HepG2 (cell line): Measurements from ENCODE around the gene EEPD1. TPM values are rescaled to one million over a fixed set of nuclear protein-coding genes. Genes with fewer than 3 reads are reported as not detected.

Experiments
- BCL6 ChIP-seq: IDR thresholded peaks from 2 replicates; pipeline ENCODE4 v1.6.1; 2016; ENCODE audit warnings: missing genetic modification reagents, missing compliant biosample characterization
- CAMTA2 ChIP-seq: sonication (generic); formaldehyde crosslinking; IDR thresholded peaks from 2 replicates; pipeline ENCODE4 v1.4.0; 2020; ENCODE audit warnings: mild to moderate bottlenecking, missing genetic modification reagents, borderline replicate concordance
- EED ChIP-seq: sonication (generic); formaldehyde crosslinking; IDR thresholded peaks from 2 replicates; pipeline ENCODE4 v1.5.0; 2020; ENCODE audit warnings: mild to moderate bottlenecking, missing genetic modification reagents
- GZF1 ChIP-seq: sonication (generic); formaldehyde crosslinking; IDR thresholded peaks from 2 replicates; pipeline ENCODE4 v1.5.1; 2020; ENCODE audit warnings: mild to moderate bottlenecking, missing genetic modification reagents
- HDAC6 ChIP-seq: fragments of 200-600 bp; sonication (generic); IDR thresholded peaks from 2 replicates; pipeline ENCODE4 v1.7.0; 2017; ENCODE audit warnings: mild to moderate bottlenecking, antibody characterized with exemption, low read length, low read depth
- ISX ChIP-seq: sonication (generic); formaldehyde crosslinking; conservative IDR thresholded peaks from 2 replicates; pipeline ENCODE4 v1.5.0; 2020; ENCODE audit warnings: missing genetic modification reagents
- MAFG ChIP-seq: sonication (generic); formaldehyde crosslinking; IDR thresholded peaks from 2 replicates; pipeline ENCODE4 v1.5.1; 2020; ENCODE audit warnings: mild to moderate bottlenecking, missing genetic modification reagents
- SMAD1 ChIP-seq: sonication (generic); formaldehyde crosslinking; IDR thresholded peaks from 2 replicates; pipeline ENCODE4 v1.4.0; 2020; ENCODE audit warnings: missing genetic modification reagents, low read depth, mild to moderate bottlenecking, borderline replicate concordance
- TAF1 ChIP-seq: sonication (generic); formaldehyde crosslinking; IDR thresholded peaks from 2 replicates; pipeline ENCODE4 v1.4.0; 2020; ENCODE audit warnings: missing genetic modification reagents
- TEAD2 ChIP-seq: sonication (generic); formaldehyde crosslinking; IDR thresholded peaks from 2 replicates; pipeline ENCODE4 v1.9.0; 2021; ENCODE audit warnings: missing genetic modification reagents
- ZFAT ChIP-seq: sonication (generic); formaldehyde crosslinking; conservative IDR thresholded peaks from 2 replicates; pipeline ENCODE4 v1.8.1; 2023; ENCODE audit warnings: missing genetic modification reagents, inconsistent platforms
- ZNF121 ChIP-seq: sonication (generic); formaldehyde crosslinking; IDR thresholded peaks from 2 replicates; pipeline ENCODE4 v1.5.0; 2020; ENCODE audit warnings: mild to moderate bottlenecking, missing genetic modification reagents
- ZNF234 ChIP-seq: sonication (generic); formaldehyde crosslinking; conservative IDR thresholded peaks from 2 replicates; pipeline ENCODE4 v1.5.1; 2020; ENCODE audit warnings: mild to moderate bottlenecking, missing genetic modification reagents
- ZNF251 ChIP-seq: sonication (generic); formaldehyde crosslinking; IDR thresholded peaks from 2 replicates; pipeline ENCODE4 v1.9.0; 2021; ENCODE audit warnings: mild to moderate bottlenecking, missing genetic modification reagents
- ZNF296 ChIP-seq: sonication (generic); formaldehyde crosslinking; conservative IDR thresholded peaks from 2 replicates; pipeline ENCODE4 v1.5.0; 2020; ENCODE audit warnings: mild to moderate bottlenecking, missing genetic modification reagents
- ZNF652 ChIP-seq: IDR thresholded peaks from 2 replicates; pipeline ENCODE4 v1.6.1; 2016; ENCODE audit warnings: low read depth, borderline replicate concordance
- ZNF660 ChIP-seq: sonication (generic); formaldehyde crosslinking; IDR thresholded peaks from 2 replicates; pipeline ENCODE4 v1.5.1; 2020; ENCODE audit warnings: mild to moderate bottlenecking, low read depth, missing genetic modification reagents, borderline replicate concordance
- ZNF674 ChIP-seq: sonication (generic); formaldehyde crosslinking; IDR thresholded peaks from 2 replicates; pipeline ENCODE4 v1.5.0; 2020; ENCODE audit warnings: low read depth, mild to moderate bottlenecking, missing genetic modification reagents
- polyA plus RNA-seq, 8 experiments: library from polyadenylated mRNA; depleted of rRNA in 3 of 8; stranded (reverse) in 7 of 8; unstranded in 1 of 8; fragments of >200 nt; fragmentation: Illumina TruSeq in 4 of 8; extraction: Trizol in 4 of 8; gene quantifications; 2 replicates each; pipeline versions ENCODE4 v1.2.1 to v1.2.3, GENCODE V29; 2011 to 2016; ENCODE audit warnings: low read depth in 4 of 8, missing spikeins in 1 of 8, mixed read lengths in 1 of 8; ENCODE audit not compliant: insufficient read depth in 1 of 8
- total RNA-seq, 5 experiments: library from RNA; depleted of rRNA; stranded (reverse); fragments of >200 nt; fragmentation: Illumina TruSeq; extraction: Trizol; gene quantifications; 2 replicates each; pipeline ENCODE4 v1.2.3, GENCODE V29; 2016; ENCODE audit warnings: low read depth in 1 of 5
- TF ChIP-seq, protein P1 (sequence below): sonication (generic); formaldehyde crosslinking; IDR thresholded peaks from 2 replicates; pipeline ENCODE4 v1.5.1; 2020; ENCODE audit warnings: missing genetic modification reagents, mild to moderate bottlenecking, borderline replicate concordance
- TF ChIP-seq, protein P2 (sequence below): sonication (generic); formaldehyde crosslinking; IDR thresholded peaks from 2 replicates; pipeline ENCODE4 v1.4.0; 2020; ENCODE audit warnings: missing genetic modification reagents, mild to moderate bottlenecking, borderline replicate concordance
- TF ChIP-seq, protein P3 (sequence below): IDR thresholded peaks from 2 replicates; pipeline ENCODE4 v1.6.1; 2016; ENCODE audit warnings: missing compliant biosample characterization, missing genetic modification reagents, borderline replicate concordance
- TF ChIP-seq, protein P4 (sequence below): sonication (generic); formaldehyde crosslinking; IDR thresholded peaks from 2 replicates; pipeline ENCODE4 v1.4.0; 2020; ENCODE audit warnings: missing genetic modification reagents
- TF ChIP-seq, protein P5 (sequence below): sonication (generic); formaldehyde crosslinking; IDR thresholded peaks from 2 replicates; pipeline ENCODE4; 2020; ENCODE audit warnings: missing genetic modification reagents, mild to moderate bottlenecking, borderline replicate concordance

EEPD1 gene
- total and polyA plus RNA-seq, 2 of the 13 experiments (the other 11 are each of a cell fraction or from before 2014, with no cell fraction given): 10.1 to 16.4 TPM

DNA sequence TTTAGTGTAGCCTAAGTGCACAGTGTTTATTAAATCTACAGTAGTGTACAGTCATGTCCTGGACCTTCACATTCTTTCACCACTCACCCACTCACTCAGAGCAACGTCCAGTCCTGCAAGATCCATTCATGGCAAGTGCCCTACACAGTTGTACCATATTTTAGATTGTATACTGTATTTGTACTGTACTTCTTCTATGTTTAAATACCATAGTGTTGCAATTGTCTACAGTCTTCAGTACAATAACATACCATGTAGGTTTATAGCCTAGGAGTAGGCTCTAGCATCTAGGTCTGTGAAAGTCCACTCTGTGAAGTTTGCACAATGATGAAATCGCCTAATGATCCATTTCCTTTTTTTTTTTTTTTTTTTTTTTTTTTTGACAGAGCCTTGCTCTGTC, 12.0 kb downstream of the EEPD1 start (continued):
- TF ChIP-seq TAF1 (no peak), ZNF296 (no peak), TEAD2 (CRISPR knock-in tag) (no peak), HDAC6 (no peak), ZFAT (CRISPR knock-in tag) (no peak), ZNF660 (CRISPR knock-in tag) (no peak), ZNF674 (no peak), ZNF121 (peak; percentile 55; the same call in 1 of the 2 replicates), ZNF652 (CRISPR knock-in tag) (no peak), MAFG (CRISPR knock-in tag) (no peak), ZNF234 (CRISPR knock-in tag) (no peak), SMAD1 (CRISPR knock-in tag) (no peak), ISX (no peak), CAMTA2 (CRISPR knock-in tag) (no peak), ZNF251 (CRISPR knock-in tag) (no peak), GZF1 (no peak), BCL6 (CRISPR knock-in tag) (peak; percentile 83), EED (CRISPR knock-in tag) (no peak)
- TF ChIP-seq, protein P1, sequence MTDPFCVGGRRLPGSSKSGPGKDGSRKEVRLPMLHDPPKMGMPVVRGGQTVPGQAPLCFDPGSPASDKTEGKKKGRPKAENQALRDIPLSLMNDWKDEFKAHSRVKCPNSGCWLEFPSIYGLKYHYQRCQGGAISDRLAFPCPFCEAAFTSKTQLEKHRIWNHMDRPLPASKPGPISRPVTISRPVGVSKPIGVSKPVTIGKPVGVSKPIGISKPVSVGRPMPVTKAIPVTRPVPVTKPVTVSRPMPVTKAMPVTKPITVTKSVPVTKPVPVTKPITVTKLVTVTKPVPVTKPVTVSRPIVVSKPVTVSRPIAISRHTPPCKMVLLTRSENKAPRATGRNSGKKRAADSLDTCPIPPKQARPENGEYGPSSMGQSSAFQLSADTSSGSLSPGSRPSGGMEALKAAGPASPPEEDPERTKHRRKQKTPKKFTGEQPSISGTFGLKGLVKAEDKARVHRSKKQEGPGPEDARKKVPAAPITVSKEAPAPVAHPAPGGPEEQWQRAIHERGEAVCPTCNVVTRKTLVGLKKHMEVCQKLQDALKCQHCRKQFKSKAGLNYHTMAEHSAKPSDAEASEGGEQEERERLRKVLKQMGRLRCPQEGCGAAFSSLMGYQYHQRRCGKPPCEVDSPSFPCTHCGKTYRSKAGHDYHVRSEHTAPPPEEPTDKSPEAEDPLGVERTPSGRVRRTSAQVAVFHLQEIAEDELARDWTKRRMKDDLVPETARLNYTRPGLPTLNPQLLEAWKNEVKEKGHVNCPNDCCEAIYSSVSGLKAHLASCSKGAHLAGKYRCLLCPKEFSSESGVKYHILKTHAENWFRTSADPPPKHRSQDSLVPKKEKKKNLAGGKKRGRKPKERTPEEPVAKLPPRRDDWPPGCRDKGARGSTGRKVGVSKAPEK: no peak
- TF ChIP-seq, protein P2, sequence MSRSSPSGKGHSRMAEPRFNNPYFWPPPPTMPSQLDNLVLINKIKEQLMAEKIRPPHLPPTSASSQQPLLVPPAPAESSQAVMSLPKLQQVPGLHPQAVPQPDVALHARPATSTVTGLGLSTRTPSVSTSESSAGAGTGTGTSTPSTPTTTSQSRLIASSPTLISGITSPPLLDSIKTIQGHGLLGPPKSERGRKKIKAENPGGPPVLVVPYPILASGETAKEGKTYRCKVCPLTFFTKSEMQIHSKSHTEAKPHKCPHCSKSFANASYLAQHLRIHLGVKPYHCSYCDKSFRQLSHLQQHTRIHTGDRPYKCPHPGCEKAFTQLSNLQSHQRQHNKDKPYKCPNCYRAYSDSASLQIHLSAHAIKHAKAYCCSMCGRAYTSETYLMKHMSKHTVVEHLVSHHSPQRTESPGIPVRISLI (CRISPR knock-in tag): peak; percentile 98
- TF ChIP-seq, protein P3, sequence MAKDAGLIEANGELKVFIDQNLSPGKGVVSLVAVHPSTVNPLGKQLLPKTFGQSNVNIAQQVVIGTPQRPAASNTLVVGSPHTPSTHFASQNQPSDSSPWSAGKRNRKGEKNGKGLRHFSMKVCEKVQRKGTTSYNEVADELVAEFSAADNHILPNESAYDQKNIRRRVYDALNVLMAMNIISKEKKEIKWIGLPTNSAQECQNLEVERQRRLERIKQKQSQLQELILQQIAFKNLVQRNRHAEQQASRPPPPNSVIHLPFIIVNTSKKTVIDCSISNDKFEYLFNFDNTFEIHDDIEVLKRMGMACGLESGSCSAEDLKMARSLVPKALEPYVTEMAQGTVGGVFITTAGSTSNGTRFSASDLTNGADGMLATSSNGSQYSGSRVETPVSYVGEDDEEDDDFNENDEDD (CRISPR knock-in tag): no peak
- TF ChIP-seq, protein P4, sequence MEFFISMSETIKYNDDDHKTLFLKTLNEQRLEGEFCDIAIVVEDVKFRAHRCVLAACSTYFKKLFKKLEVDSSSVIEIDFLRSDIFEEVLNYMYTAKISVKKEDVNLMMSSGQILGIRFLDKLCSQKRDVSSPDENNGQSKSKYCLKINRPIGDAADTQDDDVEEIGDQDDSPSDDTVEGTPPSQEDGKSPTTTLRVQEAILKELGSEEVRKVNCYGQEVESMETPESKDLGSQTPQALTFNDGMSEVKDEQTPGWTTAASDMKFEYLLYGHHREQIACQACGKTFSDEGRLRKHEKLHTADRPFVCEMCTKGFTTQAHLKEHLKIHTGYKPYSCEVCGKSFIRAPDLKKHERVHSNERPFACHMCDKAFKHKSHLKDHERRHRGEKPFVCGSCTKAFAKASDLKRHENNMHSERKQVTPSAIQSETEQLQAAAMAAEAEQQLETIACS (CRISPR knock-in tag): no peak
- TF ChIP-seq, protein P5, sequence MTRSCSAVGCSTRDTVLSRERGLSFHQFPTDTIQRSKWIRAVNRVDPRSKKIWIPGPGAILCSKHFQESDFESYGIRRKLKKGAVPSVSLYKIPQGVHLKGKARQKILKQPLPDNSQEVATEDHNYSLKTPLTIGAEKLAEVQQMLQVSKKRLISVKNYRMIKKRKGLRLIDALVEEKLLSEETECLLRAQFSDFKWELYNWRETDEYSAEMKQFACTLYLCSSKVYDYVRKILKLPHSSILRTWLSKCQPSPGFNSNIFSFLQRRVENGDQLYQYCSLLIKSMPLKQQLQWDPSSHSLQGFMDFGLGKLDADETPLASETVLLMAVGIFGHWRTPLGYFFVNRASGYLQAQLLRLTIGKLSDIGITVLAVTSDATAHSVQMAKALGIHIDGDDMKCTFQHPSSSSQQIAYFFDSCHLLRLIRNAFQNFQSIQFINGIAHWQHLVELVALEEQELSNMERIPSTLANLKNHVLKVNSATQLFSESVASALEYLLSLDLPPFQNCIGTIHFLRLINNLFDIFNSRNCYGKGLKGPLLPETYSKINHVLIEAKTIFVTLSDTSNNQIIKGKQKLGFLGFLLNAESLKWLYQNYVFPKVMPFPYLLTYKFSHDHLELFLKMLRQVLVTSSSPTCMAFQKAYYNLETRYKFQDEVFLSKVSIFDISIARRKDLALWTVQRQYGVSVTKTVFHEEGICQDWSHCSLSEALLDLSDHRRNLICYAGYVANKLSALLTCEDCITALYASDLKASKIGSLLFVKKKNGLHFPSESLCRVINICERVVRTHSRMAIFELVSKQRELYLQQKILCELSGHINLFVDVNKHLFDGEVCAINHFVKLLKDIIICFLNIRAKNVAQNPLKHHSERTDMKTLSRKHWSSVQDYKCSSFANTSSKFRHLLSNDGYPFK (CRISPR knock-in tag): no peak
